ENCODE data around the gene KIRREL3. TPM values are rescaled to one million over a fixed set of nuclear protein-coding genes. Genes with fewer than 3 reads are reported as not detected.

The KIRREL3 gene
- total RNA-seq, 1 donor, result 0.10 TPM

DNA sequence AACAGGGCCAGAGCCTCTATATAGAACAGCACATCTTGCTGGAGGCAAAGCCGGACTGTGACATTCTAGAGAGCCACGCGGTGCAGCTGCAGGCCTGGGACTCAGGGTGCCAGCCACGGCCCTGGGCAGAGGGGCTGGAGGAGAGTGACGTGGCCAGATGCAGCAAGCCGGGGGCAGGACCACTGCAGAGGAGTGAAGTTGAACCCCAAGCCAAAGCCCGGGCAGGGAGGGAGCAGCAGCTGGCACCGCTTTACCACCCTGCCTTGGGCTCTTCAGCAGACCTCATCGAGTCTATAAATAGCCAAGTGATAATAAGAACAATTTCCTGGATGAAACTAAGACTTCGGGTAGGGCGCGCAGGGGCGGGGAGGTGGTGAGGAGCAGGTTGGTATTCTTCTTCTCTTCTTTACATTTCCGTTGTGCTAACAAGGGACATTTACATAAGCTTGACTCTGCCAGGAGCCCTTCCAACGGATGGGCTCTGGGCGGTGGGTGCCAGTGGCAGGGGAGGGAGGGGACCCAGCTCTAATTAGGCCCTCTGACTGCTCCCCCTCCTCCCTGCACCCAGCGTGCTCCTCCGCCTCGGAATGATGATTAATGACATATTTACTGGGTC is 534.9 kb downstream of the KIRREL3 start:
- no peak overlapping the region for H3K4me3 ChIP-seq (ENCODE audit: low read length)
- H3K27me3 ChIP-seq (ENCODE audit: insufficient read depth, low read length), result no peaks in the 10 kb centered on the region
- peaks cover 44% of the 10 kb centered on the region for H3K4me1 ChIP-seq (ENCODE audit: insufficient read depth, low read length)
- no peaks in the 10 kb centered on the region for H3K9me3 ChIP-seq (ENCODE audit: low read depth, low read length)

DNA sequence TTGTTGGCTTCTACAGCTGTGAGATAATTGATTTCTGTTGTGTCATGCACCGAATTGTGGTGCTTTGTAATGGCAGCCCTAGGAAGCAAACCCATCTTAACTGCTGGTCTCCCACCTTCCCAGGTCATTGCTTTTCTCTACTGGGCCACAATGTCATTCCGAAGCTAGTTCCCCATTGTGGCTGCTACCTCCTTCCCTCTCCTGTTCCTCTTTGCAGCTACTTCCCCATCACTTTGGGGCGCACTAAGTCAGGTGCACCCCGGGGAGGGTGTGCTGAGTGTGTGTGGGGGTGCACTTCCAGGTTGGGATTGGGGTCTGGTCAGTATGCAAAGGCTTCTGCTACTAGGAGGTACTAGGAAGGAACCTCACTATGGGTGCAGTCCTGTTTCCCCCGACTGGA is 535.8 kb downstream of the KIRREL3 start:
- H3K4me3 ChIP-seq (ENCODE audit: low read length), result no peak overlapping the region

DNA sequence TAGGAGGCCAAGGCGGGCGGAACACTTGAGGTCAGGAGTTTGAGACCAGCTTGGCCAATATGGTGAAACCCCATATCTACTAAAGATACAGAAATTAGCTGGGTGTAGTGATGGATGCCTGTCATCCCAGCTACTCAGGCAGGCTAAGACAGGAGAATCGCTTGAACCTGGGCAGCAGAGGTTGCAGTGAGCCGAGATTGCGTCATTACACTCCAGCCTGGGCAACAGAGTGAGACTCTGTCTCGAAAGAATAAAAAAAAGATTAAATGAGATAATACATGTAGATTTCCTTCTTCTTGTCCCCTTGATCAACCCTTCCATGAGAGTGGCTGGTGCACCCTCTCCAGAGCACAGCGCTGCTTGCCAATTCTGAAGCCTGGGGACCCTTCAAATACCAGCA is 538.1 kb downstream of the KIRREL3 start:
- no peaks in the 10 kb centered on the region for H3K9me3 ChIP-seq (ENCODE audit: low read depth, low read length)
- H3K4me3 ChIP-seq (ENCODE audit: low read length), result no peak overlapping the region
- peaks cover 32% of the 10 kb centered on the region for H3K4me1 ChIP-seq (ENCODE audit: insufficient read depth, low read length)
- no peaks in the 10 kb centered on the region for H3K27me3 ChIP-seq (ENCODE audit: insufficient read depth, low read length)

More for the DNA sequence above, 535.8 kb downstream of the KIRREL3 start:
- no peaks in the 10 kb centered on the region for H3K27me3 ChIP-seq (ENCODE audit: insufficient read depth, low read length)
- no peaks in the 10 kb centered on the region for H3K9me3 ChIP-seq (ENCODE audit: low read depth, low read length)
- H3K4me1 ChIP-seq (ENCODE audit: insufficient read depth, low read length), result peaks cover 44% of the 10 kb centered on the region

- H3K4me3 ChIP-seq (ENCODE audit: low read length), result no peak overlapping the region
- peaks cover 28% of the 10 kb centered on the region for H3K4me1 ChIP-seq (ENCODE audit: insufficient read depth, low read length)
- no peaks in the 10 kb centered on the region for H3K27me3 ChIP-seq (ENCODE audit: insufficient read depth, low read length)
Measured at GRCh38 chr11:126461996-126462395, 538.6 kb downstream of the KIRREL3 start.

DNA sequence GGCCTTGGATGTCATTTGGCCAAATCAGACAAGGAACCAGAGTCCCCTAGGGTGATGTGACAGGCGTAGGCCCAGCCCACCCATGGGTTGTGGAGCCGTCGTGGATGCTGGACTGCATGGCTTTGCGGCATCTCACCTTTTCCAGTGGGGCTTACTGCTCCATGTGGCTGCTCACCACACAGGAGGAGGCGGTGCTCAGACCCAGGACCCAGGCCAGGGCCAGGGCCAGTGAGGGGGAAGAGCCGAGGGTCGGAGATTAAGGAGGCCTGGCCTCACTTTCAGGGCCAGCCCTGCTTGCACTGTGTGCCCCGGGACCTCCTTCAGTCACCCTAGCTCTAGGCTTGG is 539.5 kb downstream of the KIRREL3 start:
- H3K4me1 ChIP-seq (ENCODE audit: insufficient read depth, low read length), result peaks cover 19% of the 10 kb centered on the region
- H3K4me3 ChIP-seq (ENCODE audit: low read length), result no peak overlapping the region
- no peaks in the 10 kb centered on the region for H3K9me3 ChIP-seq (ENCODE audit: low read depth, low read length)
- H3K27me3 ChIP-seq (ENCODE audit: insufficient read depth, low read length), result no peaks in the 10 kb centered on the region

More at GRCh38 chr11:126461996-126462395, 538.6 kb downstream of the KIRREL3 start:
- no peaks in the 10 kb centered on the region for H3K9me3 ChIP-seq (ENCODE audit: low read depth, low read length)

DNA sequence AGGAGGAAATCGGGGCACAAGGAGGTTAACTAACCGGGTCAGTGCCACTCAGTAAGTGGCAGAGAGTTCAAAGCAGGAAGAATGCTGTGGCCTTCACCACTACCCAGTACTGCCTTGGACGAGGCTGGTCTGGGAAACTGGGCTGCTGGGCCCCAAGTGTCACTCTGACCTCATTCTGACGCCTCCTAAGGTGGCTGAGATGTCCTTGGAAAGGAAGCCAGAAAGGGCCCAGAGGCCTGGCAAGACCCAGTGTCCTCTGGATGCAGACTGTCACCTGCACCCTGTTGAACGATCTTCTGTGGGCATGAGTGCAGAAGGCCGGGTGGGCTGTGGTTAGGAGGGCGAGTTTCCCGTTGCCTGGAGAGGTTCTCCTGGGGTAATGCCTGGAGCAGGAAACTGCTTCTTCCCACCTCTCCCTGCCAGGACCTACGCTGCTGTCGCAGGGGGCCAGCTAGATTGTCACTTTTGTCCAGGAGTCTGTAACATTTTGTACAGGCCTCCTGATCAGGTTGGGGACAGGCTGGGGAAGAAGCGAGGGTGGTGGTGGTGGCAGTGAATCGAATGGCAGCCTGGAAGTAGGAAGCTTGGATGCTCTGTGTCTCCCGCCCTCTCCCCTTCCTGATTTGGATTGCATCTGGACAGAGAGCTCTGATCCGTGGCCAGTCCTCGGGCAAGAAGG is 540.0 kb downstream of the KIRREL3 start:
- Histone ChIP-seq H3K4me1 (ENCODE audit: insufficient read depth, low read length) (peaks cover 13% of the 10 kb centered on the region), H3K4me3 (ENCODE audit: low read length) (no peak overlapping the region), H3K27me3 (ENCODE audit: insufficient read depth, low read length) (no peaks in the 10 kb centered on the region), H3K9me3 (ENCODE audit: low read depth, low read length) (no peaks in the 10 kb centered on the region)

DNA sequence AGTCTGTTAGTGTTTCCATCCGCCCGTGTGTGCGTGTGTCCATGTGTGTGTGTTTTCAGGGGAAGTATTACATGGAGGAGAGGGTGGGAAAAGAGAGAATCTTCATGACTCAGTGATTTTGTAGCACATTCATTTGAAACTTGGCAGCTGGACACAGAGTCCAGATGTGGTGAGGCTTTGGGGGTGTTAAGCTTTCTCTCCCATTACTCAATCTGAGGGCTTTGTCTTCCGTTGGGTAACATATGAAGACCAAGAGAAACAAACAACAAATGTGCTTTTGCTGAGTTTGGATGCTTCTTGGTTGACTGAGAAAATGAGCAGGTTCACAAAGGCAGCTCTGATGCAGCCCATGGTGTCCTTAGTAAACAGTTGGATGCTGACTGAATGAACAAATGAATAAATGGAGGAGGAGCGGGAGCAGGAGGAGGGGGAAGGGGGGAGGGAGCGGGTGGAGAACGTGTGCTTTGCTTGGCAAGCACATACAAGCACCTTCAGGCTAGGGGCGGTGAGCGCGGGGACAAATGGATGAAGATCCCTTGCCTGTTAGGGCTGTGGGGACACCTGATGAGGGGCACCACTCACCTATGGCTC is 540.8 kb downstream of the KIRREL3 start:
- H3K4me3 ChIP-seq (ENCODE audit: low read length), result no peak overlapping the region
- peaks cover 6% of the 10 kb centered on the region for H3K4me1 ChIP-seq (ENCODE audit: insufficient read depth, low read length)
- H3K27me3 ChIP-seq (ENCODE audit: insufficient read depth, low read length), result no peaks in the 10 kb centered on the region
- no peaks in the 10 kb centered on the region for H3K9me3 ChIP-seq (ENCODE audit: low read depth, low read length)

DNA sequence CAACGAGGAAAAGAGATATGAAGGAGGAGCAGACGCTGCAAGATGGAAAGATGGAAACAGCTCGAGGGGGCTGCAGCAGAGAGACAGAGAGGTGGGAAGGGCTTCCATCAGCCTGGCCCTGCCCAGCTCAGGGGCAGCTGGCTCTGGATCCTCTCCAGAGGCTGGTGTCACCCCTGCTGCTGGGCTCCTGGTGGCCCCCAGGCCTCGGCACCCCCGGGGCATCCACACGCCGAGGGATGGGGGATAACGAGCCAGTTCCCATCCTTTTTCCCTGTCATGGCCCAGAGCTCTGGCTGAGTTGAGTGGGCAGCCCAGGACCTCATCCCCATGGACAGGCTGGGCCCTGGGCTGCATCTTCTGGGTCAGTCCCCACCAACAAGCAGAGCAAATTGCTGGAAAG is 542.8 kb downstream of the KIRREL3 start:
- no peak overlapping the region for H3K4me3 ChIP-seq (ENCODE audit: low read length)
- no peaks in the 10 kb centered on the region for H3K4me1 ChIP-seq (ENCODE audit: insufficient read depth, low read length)
- no peaks in the 10 kb centered on the region for H3K27me3 ChIP-seq (ENCODE audit: insufficient read depth, low read length)
- no peaks in the 10 kb centered on the region for H3K9me3 ChIP-seq (ENCODE audit: low read depth, low read length)

DNA sequence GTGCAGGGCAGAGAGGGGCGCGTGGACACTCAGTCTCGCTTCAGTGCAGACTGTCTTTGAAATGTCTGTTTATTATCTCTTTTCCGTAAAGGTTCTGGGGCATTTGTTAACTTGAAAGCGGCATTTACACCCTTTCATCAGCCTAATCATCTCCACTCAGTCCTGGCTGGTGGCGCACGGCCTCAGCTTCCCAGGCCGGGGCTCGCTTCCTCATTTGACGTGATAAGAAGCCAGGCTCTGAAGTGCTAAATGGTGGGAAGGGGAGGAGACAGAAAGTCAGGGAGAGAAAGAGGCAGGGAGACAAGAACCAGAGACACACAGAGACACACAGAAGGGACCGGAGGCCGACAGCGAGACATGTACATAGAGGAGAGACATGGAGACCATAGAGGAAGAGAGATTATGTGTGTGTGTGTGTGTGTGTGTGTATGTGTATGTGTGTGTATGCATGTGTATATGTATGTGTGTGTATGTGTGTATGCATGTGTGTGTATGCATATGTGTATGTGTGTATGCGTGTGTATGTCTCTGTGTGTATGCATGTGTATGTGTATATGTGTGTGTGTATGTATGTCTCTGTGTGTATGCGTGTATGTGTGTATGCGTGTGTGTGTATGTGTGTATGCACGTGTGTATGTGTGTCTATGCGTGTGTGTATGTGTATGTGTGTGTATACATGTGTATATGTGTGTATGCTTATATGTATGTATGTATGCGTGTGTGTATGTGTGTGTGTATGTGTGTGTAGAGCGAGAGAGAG is 543.6 kb downstream of the KIRREL3 start:
- Histone ChIP-seq H3K9me3 (ENCODE audit: low read depth, low read length) (no peaks in the 10 kb centered on the region), H3K27me3 (ENCODE audit: insufficient read depth, low read length) (no peaks in the 10 kb centered on the region), H3K4me1 (ENCODE audit: insufficient read depth, low read length) (no peaks in the 10 kb centered on the region), H3K4me3 (ENCODE audit: low read length) (no peak overlapping the region)

- no peaks in the 10 kb centered on the region for H3K4me1 ChIP-seq (ENCODE audit: insufficient read depth, low read length)
- no peak overlapping the region for H3K4me3 ChIP-seq (ENCODE audit: low read length)
- H3K27me3 ChIP-seq (ENCODE audit: insufficient read depth, low read length), result no peaks in the 10 kb centered on the region
- H3K9me3 ChIP-seq (ENCODE audit: low read depth, low read length), result no peaks in the 10 kb centered on the region
Measured at GRCh38 chr11:126456089-126456488, 544.5 kb downstream of the KIRREL3 start.

DNA sequence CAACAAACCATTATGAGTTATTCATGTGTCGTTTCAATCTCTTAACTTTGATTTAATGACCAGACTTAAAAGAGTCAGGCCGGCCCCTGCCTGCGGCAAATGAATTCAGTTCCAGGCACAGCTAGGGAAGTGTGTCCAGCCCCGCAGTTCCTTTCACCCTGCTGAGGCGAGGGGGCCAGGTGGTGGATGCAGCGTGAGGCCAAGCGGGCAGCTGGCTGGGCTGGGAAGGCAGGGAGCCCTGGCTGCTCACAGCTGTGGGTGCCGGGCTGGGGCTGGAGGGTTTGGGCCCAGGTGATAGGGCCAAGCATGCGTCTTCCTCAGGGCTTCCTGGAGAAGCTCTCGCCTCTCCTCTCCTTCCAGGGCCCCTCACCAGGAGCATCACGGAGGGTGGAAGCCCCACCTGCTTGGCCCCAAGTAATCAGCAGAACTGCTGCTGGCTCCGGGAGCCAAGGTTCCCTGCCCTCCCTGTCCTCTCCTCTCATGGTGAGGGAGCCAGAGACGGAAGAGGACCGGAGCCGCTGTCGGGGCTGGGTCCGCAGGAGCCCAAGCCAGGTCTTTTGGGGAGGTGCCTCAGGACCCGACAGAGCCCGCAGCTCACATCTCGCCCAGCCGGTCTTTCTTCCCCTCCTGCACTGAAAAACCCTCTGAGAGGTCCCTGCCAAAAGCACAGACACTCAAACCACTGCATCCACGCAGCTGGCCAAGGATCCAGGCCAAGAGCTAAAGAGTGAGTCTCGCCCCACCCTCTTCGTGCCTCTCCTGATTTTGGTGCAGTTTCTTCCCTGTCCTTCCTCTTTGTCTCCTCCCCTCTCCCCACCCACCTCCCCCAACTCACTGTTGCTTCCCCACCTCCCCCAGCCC is 548.1 kb downstream of the KIRREL3 start:
- no peak overlapping the region for H3K4me3 ChIP-seq (ENCODE audit: low read length)
- H3K9me3 ChIP-seq (ENCODE audit: low read depth, low read length), result no peaks in the 10 kb centered on the region
- H3K4me1 ChIP-seq (ENCODE audit: insufficient read depth, low read length), result no peaks in the 10 kb centered on the region
- H3K27me3 ChIP-seq (ENCODE audit: insufficient read depth, low read length), result no peaks in the 10 kb centered on the region

DNA sequence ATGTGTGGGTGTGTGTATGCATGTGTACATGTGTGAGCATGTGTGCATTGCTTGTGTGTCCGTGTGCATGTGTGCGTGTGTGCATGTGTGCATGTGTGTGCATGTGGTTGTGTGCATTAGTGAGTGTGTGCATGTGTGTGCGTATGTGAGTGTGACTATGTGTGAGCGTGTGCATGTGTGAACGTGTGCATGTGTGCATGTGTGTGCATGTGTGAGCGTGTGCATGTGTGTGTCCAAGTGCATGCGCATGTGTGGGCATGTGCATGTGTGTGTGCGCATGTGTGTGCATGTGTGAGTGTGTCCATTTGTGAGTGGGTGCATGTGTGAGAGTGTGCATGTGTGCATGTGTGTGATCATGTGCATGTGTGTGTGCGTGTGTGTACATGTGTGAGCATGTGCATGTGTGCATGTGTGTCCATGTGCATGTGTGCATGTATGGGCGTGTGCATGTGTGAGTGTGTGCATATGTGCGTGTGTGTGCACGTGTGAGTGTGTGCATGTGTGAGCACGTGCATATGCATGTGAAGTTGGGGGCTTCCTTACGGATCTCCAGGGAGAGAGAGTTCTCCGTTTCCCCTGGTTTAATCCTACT is 549.3 kb downstream of the KIRREL3 start:
- H3K4me3 ChIP-seq (ENCODE audit: low read length), result no peak overlapping the region
- no peaks in the 10 kb centered on the region for H3K9me3 ChIP-seq (ENCODE audit: low read depth, low read length)
- H3K4me1 ChIP-seq (ENCODE audit: insufficient read depth, low read length), result no peaks in the 10 kb centered on the region
- H3K27me3 ChIP-seq (ENCODE audit: insufficient read depth, low read length), result no peaks in the 10 kb centered on the region

DNA sequence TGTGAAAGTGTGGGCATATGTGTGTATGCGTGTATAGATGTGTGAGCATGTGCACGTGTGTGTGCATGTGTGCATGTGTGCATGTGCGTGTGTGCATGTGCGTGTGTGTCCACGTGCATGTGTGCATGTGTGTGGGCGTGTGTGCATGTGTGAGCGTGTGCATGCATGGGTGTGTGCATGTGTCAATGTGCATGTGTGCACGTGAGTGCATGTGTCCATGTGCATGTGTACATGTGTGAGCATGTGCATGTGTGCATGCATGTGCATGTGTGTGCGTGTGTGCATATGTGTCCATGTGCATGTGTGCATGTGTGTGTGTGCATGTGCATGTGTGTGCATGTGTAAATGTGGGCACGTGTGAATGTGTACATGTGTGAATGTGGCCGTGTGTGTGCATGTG is 549.8 kb downstream of the KIRREL3 start:
- no peaks in the 10 kb centered on the region for H3K9me3 ChIP-seq (ENCODE audit: low read depth, low read length)
- no peaks in the 10 kb centered on the region for H3K27me3 ChIP-seq (ENCODE audit: insufficient read depth, low read length)
- no peak overlapping the region for H3K4me3 ChIP-seq (ENCODE audit: low read length)
- no peaks in the 10 kb centered on the region for H3K4me1 ChIP-seq (ENCODE audit: insufficient read depth, low read length)

DNA sequence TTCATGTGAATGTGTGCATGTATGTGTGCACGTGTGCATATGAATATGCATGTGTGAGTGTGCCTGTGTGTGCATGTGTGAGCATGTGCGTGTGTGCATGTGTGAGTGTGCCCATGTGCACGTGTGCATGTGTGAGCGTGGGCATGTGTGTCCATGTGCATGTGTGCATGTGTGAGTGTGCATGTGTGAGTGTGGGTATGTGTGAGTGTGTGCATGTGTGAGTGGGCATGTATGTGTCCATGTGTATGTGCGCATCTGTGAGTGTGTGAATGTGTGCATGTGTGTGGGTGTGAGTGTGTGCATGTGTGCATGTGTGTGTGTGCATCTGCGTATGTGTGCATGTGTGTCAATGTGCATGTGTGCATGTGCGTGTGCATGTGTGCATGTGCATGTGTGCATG is 550.4 kb downstream of the KIRREL3 start:
- H3K4me3 ChIP-seq (ENCODE audit: low read length), result no peak overlapping the region
- no peaks in the 10 kb centered on the region for H3K9me3 ChIP-seq (ENCODE audit: low read depth, low read length)
- no peaks in the 10 kb centered on the region for H3K27me3 ChIP-seq (ENCODE audit: insufficient read depth, low read length)
- no peaks in the 10 kb centered on the region for H3K4me1 ChIP-seq (ENCODE audit: insufficient read depth, low read length)
